NCI-H748 (cell line): ENCODE measurements around the gene GSTM1.

Source experiments
- DNase-seq: peaks from one replicate; lab custom pipeline; 2025; ENCODE audit not compliant: unreplicated experiment; lab: John Stamatoyannopoulos, UW

Gene GSTM1

DNA sequence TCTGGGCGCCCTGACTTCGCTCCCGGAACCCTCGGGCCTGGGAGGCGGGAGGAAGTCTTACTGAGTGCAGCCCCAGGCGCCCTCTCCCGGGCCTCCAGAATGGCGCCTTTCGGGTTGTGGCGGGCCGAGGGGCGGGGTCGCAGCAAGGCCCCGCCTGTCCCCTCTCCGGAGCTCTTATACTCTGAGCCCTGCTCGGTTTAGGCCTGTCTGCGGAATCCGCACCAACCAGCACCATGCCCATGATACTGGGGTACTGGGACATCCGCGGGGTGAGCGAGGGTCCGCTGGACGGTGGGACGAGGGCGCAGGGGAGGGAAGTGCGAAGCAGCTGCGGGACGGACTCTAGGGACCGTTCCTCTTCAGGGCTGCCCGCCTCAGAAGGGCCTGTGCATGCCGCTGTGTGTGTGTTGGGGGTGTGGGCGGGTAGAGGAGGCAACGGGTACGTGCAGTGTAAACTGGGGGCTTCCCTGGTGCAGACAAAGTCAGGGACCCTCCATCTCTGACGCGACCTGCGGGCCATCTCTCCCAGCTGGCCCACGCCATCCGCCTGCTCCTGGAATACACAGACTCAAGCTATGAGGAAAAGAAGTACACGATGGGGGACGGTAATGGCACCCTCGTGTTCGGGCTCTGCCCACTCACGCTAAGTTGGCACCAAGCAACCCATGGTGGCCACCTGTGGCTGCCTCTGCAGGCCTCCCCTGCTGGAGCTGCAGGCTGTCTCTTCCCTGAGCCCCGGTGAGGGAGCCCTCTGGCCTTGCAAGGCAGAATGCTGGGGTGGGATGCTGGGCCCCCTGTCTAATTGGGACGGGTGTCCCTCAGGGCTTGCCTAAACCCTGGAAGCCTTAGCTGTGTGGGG is at the start of gene GSTM1:
Gene GSTM1, plus strand, starts transcription at position 177 of the 859 bp plus-strand sequence. Its CDS starts 57 bp downstream, at position 234.
- no peak for DNase-seq

DNA sequence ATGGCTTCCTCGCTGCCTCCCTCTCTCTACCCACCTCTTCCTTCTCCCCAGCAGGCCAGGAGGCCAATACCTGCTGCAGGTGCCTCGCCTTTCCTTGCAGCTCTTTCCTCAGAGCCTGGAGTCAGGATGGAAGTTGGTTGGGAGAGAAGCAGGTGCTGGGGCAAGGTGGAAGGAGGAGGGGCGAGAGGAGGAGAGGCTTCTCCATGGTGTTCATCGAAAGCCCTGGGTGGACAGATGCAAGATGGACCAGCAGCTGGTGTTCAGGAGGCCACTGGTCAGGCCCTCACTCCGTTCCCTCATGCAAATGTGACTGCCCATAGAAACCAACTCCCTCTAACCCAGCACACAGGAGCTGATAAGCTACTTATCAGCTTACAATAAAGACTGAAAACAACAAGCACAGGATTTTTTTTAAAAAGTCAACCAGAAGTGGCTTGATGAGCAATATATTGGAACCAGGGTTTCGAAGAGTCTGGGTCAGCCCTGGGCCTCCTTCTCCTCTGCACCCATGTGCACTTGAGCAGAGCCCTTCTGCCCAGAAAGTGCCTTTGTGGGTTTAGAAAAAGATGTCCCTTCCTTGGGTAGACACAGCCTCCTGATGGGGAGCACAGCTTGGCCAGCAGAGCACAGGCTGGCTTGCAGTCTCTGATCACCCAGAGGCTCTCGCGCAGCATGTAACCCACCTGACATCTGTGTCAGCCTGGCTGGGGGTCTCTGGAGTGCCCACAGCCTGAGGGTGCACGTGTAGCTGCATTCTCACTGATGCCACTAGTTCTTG is 48.4 kb upstream of the GSTM1 start:
- DNase-seq, result no peak

DNA sequence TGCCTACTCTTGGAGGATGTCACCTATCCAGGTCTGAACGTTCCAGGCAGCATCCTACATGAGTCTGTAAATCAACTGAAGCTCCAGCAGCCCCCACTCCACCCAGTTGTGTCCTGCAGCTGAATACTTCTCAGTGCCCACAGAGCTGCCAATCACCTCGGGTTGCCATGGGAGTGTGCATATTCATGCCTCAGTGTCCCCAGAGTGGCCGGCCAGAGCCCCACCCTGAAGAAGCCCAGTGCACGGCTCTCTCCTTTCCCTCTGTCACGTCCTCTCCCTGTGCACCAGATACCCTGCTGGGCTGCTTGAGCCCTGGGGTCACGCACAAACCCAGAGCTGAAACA is 47.8 kb upstream of the GSTM1 start:
- no peak for DNase-seq

DNA sequence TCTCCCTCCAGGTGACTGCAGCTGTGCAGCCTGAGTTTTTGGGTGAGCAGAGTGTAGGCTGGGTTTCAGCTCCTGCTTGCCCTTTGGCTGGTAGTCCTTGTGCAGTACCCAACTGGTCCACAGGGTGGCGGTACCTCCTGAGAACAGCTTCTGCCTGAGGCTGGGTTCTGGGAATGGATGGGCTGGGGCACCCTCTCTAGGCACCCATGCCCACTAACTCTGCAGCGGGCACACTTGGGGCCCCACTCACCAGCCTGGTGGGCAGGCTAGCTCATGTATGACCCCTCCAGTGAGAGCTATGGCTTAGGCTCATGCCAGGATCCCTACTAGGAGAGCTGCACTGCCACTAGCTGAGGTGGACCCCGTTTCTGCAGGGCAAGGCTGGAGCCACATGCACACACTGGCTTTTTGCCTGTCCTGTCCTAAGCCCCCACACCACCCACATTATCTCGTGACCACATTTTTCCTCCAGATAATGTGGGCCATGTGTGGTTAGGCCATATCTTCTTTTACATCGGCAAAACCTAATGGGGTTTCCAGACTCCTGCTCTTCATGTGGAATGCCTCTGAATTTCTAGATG is 47.2 kb upstream of the GSTM1 start:
- peak; percentile 63 for DNase-seq

DNA sequence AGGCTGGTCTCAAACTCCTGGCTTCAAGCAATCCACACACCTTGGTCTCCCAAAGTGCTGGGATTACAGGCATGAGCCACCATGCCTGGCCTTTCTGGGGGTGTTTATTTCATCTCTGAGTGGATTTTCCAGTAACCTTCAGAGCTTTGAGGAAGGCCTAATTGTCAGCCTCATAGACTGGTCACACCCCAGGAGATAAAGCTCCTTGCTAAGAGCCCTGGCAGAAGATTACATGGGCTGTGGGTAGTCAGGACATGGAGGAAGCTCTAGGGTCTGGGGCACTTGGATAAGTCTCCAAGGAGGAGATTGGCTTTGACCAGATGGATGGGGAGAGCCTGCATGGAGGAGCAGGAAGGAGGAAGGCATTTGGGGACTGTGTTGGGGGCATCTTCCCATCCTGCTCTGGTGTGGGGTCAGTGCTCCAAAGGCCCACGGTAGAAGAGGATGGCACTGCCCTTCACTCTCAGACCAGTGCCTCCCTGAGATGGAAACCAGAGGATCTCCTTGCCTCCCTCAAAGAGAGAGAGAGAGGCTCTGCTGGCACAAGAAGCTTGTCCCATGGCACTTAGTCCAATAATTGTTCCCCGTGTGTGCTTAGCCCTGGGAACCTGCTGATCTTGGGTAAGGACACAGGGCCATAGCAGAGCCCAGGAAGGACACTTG is 46.4 kb upstream of the GSTM1 start:
- no peak for DNase-seq

DNA sequence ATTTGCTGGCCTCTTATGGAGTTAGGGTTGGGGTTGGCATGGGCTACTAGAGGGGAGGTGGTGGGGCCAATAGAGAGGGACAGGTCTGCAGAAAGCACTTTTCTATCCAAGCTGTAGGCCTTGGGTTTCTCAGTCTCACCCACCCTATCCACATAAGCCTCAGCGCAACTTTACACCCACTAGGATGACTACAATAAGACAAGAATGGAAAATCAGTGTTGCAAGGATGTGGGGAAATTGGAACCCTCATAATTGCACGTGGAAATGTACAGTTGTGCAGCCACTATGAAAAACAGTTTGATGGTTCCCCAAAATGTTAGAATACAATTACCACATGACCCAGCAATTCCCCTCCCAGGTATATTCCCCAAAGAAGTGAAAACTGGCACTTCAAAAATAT is 45.8 kb upstream of the GSTM1 start:
- no peak for DNase-seq

DNA sequence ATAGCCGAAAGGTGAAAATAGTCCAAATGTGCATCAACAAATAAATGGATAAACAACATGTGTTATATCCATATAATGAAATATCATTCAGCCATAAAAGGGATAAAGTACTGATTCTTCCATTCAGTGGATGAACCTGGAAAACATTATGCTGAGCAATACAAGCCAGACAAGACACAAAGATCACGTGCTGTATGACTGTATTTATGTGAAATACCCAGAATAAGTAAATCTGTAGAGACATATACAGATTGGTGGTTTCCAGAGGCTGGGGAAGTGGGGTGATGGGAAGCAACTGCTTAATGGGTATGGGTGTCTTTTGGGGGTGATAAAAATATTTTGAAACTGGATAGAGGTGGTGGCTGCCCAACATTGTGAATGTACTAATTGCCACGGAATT is 45.0 kb upstream of the GSTM1 start:
- DNase-seq, result no peak

DNA sequence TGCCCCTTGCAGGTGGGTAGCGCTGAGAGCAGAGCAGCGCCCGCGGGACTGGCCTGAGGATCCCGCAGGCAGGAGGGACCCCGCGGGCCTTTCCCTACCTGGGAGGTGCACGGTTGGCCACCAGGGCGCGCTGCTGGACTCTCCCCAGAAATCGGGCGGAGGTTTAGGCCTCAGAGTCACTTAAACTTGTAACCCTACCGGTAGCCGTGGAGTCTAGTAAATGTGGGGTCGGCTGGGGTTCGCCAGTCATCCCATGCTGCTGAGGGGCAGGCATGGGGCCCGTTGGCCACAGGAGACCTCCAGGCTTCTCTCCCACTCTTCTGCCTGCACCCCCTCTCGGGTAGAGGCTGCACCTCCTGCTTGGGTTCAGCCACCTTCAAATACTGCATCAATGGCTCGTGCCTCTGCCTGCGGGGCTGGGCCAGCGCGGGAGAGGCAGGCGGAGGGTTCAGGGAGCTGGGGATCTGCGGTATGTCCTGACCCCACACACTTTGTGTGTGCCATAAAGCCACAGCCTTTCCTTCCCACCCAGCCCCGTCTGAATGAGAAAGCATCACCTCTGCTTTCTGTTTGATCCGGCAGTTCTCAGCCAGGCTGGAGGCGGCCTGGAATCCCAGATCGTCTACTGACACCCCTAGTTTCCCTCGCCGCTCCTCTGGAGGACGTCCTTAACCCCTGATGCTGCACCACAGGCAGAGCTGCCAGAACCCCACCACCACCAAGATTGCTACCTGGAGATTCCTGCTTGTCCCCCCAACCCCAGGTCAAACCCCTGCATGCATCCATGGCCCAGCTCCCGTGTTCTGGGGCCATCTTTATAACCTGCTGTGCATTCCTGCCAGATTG is 44.0 kb upstream of the GSTM1 start:
- DNase-seq, result peak; percentile 72

DNA sequence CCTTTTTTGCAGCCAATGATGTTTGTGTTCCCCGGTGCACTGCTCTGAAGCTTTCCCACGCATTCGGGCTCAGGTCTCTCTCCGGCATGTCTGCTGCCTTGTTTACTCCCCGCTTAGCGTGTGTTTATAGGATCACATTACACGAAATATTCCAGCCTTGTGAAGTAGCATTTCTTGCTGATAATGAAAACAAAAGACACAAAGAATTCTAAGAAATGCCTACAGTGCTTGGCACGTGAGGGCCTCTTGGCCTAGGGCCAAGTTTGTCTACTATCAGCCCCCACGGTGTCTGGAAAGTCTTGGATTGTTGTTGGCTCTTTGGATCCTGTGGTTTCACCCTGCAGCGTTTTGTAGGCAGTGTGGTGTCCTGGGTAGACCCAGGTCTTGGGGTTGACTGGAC is 42.9 kb upstream of the GSTM1 start:
- no peak for DNase-seq

DNA sequence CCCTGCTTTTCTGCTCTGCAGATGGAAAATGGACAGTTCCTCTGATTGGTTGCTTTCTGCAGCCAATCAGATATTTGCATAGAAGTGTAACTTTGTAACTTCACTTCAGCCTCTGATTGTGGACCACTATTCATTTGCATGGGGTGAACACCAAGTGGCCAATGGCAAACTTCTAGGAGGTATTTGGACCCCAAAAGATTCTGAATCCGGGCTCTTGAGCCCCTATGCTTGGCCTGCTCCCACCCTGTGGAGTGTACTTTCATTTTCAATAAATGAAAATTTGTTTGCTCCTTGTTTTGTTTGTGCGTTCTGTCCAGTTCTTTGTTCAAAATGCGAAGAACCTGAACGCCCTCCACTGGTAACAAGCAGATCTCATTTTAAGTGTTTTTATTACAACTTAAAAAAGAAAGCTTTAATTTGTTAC is 38.1 kb upstream of the GSTM1 start:
- peak; percentile 18 for DNase-seq

DNA sequence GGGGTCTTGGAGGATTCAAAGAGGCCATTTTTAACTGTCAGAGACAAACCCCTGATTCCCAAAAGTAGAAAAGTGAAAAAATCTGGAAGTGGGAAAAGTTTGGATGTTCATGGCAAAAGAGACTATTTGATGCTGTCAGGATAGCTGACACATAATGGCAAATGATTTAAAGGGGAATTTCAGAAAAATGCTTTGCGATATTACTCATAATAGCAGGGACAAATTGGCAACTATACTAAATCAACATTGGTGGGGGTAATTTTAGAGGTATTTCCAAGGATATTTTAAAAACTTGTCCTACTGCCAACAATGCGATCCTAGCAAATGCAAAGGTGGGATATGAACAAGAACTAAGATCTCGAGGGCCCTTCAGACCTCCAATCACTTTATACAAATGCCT is 37.0 kb upstream of the GSTM1 start:
- no peak for DNase-seq

DNA sequence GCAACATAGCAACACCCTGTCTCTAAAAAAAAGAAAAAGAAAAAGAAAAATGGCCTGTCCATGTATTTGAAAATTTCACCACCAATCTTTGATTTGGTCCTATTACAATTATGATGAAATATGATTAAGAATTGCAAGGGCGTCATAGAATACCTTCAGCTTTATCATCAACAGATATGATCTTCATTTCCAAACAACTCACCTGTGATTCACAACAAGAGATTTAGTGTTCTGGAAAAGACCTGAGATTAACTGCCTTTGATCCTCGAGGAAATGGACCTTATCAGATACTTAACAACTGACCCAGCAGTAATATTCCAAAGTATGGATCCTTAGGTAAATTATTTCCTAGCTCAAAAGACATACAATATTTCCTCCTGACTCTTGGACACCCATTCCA is 35.2 kb upstream of the GSTM1 start:
- no peak for DNase-seq

DNA sequence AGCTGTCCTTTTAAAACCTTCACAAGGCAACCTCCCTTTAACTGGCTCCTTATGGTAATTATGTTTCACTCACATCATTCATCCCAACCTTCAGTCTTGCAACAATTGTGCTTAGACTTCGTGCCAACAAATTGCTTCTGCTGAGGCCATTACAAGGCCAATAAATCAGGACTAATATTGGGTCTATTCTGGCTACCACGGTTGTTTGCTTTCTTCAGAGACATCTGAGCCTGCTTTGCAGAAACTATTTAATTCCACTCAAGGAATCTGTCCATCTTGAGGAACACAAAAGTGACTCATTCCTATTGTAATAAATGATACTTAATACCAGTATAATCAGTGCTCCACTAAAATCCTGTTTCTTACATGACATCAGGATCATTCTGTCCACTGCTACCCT is 34.3 kb upstream of the GSTM1 start:
- no peak for DNase-seq

DNA sequence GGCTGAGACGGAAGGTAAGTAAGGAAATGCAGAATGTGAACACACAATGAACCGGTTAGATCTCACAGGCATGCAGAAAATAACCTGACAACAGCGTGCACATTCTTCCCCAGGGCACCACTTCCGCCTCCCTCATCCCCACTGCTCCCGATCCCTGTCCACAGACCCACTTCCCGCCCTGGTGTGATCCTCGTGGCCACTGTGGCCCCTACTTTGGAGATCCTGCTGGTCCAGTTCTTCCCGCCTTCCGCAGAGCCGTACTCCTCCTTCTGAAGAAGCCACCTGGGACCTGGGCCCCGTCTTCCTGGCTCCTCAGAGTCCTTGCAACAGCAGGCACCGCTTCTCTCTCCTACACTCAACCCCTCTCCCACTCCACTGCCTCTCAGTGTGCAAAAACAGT is 33.1 kb upstream of the GSTM1 start:
- DNase-seq, result no peak

DNA sequence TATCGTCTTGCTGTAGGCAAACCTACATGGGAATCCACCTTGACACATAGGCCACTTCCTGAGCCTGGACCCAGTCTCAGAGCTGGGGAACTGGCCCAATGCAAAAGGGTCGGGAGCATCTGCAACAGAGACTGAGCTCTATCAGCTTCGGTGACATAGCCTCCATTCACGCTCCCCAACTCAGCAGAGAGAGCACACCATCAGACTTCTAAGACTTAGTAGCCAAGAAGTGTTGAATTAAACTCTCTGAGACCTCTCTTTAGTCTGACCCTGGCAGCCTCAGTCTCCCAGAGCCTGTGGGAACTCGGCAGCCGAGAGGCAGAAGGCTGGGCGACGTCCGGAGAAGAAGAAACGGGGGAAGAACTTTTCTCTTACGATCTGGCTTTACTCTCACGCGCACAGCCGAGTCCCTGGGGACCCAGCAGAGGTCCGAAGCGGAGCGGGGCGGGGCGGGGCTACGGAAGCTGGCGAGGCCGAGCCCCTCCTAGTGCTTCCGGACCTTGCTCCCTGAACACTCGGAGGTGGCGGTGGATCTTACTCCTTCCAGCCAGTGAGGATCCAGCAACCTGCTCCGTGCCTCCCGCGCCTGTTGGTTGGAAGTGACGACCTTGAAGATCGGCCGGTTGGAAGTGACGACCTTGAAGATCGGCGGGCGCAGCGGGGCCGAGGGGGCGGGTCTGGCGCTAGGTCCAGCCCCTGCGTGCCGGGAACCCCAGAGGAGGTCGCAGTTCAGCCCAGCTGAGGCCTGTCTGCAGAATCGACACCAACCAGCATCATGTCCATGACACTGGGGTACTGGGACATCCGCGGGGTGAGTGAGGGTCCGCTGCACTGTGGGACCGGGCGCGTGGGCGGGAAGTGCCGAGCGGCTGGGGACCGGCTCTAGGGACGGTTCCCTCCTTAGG is 31.8 kb upstream of the GSTM1 start, which contains the start of gene GSTM4:
Gene GSTM4, plus strand, starts transcription at position 485 of the 905 bp plus-strand sequence. Its CDS starts 291 bp downstream, at position 776.
- peak; percentile 64 for DNase-seq

DNA sequence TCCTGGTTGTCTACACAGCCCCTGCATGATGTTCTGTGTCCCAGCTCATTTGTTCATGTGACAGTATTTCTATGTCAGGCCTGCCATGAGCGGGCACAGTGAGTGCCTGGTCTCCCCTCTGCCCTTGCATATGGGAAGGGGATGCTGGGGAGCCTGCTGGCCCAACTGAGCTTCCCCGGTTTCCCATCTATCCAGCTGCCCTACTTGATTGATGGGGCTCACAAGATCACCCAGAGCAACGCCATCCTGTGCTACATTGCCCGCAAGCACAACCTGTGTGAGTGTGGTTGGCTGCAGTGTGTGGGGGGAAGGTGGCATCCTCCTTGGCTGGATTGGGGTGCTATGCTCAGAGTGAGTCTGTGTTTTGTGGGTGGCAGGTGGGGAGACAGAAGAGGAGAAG is 30.2 kb upstream of the GSTM1 start:
- DNase-seq, result no peak

DNA sequence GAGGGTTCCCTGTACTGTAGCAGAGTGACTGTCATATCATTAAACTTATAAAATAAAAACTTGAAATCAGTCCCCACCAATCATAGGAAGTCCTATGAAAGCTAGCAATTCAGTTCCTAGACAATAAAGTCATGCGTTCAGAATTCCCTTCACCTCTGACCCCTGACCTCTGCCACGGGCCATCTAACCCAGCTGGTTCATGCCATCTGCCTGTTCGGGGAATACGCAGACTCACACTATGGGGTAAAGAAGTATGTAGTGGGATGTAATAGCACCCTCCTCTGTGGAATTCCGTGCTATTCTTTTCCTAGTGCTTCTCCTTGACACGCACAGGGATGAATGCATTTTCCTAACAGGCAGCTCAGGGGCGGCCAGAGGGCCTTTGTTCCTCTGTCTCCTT is 29.6 kb upstream of the GSTM1 start:
- no peak for DNase-seq

DNA sequence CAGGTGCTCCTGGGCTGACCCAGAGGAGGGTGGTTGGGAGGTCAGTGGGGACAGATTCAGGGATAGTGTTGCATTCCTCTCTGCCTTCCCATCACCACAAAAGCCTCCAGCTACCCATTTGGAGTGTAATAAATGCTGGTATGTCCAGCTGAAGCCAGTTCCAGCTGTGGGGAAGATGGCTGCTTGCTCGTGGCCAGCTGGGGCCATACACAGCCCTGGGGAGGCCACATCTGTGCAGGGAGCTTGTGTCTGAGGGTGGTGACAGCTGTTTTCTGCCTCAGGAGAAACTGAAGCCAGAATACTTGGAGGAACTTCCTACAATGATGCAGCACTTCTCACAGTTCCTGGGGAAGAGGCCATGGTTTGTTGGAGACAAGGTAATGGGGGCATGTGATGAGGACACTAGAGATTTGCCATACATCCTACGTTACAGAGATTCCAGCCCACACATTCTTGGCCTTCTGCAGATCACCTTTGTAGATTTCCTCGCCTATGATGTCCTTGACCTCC is 29.0 kb upstream of the GSTM1 start:
- DNase-seq, result no peak

DNA sequence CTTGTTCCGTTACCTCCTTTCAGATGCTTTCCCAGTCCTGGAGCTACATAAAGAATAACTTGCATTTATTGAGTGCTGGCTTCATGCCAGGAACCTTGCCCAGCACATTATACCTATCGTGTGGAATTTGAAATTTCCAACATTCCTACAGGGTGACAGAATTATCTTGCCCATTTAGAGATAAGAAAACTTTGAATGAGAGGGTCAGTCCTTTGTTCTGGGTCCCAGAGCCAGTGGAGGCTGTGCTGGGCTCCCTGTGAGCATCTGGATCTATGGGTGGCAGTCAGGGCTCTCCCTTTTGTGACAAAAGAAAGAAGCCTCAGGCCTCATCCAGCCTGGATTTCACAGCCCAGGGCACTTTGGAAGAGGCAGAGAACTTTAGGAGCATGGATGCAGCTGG is 28.5 kb upstream of the GSTM1 start:
- no peak for DNase-seq
